ENCODE measurements around the gene PITPNC1. TPM values are rescaled to one million over a fixed set of nuclear protein-coding genes. Genes with fewer than 3 reads are reported as not detected.

The PITPNC1 gene
- total and polyA plus RNA-seq, 8 donors, result 9.7 to 21.9 (median 11.3) TPM

- peak; percentile 38 for ATAC-seq
- DNase-seq, result no peak
- intact Hi-C loops (cut with DNase I), result no loop called here
Observed at GRCh38 chr17:67503184-67503583, 126.1 kb downstream of the PITPNC1 start.

GRCh38 chr17:67503739-67504138 lies 126.7 kb downstream of the PITPNC1 start:
- Histone ChIP-seq H3K4me1 (no peaks in the 10 kb centered on the region), H3K27ac (no peak overlapping the region), H3K4me3 (no peak overlapping the region), H3K9me3 (peaks cover 0 to 9% of the 10 kb centered on the region in 2 donors), H3K36me3 (no peaks in the 10 kb centered on the region), H3K27me3 (no peaks in the 10 kb centered on the region)
- no peak for ATAC-seq
- no peak for DNase-seq
- no peak for TF ChIP-seq CTCF (IDR thresholded peaks at IDR 0.05)
- intact Hi-C loops (cut with DNase I), result no loop called here

More at GRCh38 chr17:67503184-67503583, 126.1 kb downstream of the PITPNC1 start:
- no peaks in the 10 kb centered on the region for H3K4me1 ChIP-seq
- H3K27ac ChIP-seq, result no peak overlapping the region
- peaks cover 0 to 9% of the 10 kb centered on the region in 2 donors for H3K9me3 ChIP-seq
- no peak for TF ChIP-seq CTCF (IDR thresholded peaks at IDR 0.05)
- H3K27me3 ChIP-seq, result no peaks in the 10 kb centered on the region
- no peaks in the 10 kb centered on the region for H3K36me3 ChIP-seq
- no peak overlapping the region for H3K4me3 ChIP-seq

- DNase-seq, result no peak
- no peak overlapping the region for H3K27ac ChIP-seq
- no peak for ATAC-seq
- H3K4me1 ChIP-seq, result peaks cover 0 to 3% of the 10 kb centered on the region in 2 donors
- H3K4me3 ChIP-seq, result no peak overlapping the region
- intact Hi-C loops (cut with DNase I), result no loop called here
- no peaks in the 10 kb centered on the region for H3K27me3 ChIP-seq
- H3K9me3 ChIP-seq, result peaks cover 0 to 9% of the 10 kb centered on the region in 2 donors
- H3K36me3 ChIP-seq, result no peaks in the 10 kb centered on the region
- TF ChIP-seq CTCF (IDR thresholded peaks at IDR 0.05), result no peak
Observed at GRCh38 chr17:67504182-67504581, 127.1 kb downstream of the PITPNC1 start.

- Histone ChIP-seq H3K4me1 (peaks cover 0 to 24% of the 10 kb centered on the region in 2 donors), H3K27me3 (no peaks in the 10 kb centered on the region), H3K4me3 (no peak overlapping the region), H3K27ac (no peak overlapping the region), H3K9me3 (peaks cover 0 to 9% of the 10 kb centered on the region in 2 donors), H3K36me3 (no peaks in the 10 kb centered on the region)
- ATAC-seq (no peak), DNase-seq (no peak)
- no peak for TF ChIP-seq CTCF (IDR thresholded peaks at IDR 0.05)
- intact Hi-C loops (cut with DNase I), result no loop called here
Observed at GRCh38 chr17:67506966-67507365, 129.9 kb downstream of the PITPNC1 start.

- Histone ChIP-seq H3K36me3 (no peaks in the 10 kb centered on the region), H3K27ac (peak overlapping the region; percentile 4 to 71), H3K4me3 (no peak overlapping the region), H3K9me3 (peaks cover 0 to 9% of the 10 kb centered on the region in 2 donors), H3K27me3 (no peaks in the 10 kb centered on the region), H3K4me1 (peaks cover 0 to 24% of the 10 kb centered on the region in 2 donors)
- DNase-seq (no peak), ATAC-seq (peak; percentile 94)
- intact Hi-C loops (cut with DNase I), result no loop called here
- no peak for TF ChIP-seq CTCF (IDR thresholded peaks at IDR 0.05)
Observed at GRCh38 chr17:67509390-67510287, 132.6 kb downstream of the PITPNC1 start.
